ENCODE results near the gene DAB2IP.

- TF ChIP-seq EZH2 (IDR thresholded peaks at IDR 0.05; ENCODE audit: borderline replicate concordance, low read length) = no peak
- TF ChIP-seq CTCF (IDR thresholded peaks at IDR 0.05; ENCODE audit: low read length) = no peak
These were observed 139.4 kb downstream of the DAB2IP start for GRCh38 chr9:121790841-121791240.

Data from OCI-LY1 (cell line).